HG03432 (cell line): Measurements from ENCODE around the gene ILK.

Source experiments
- ATAC-seq: cut with Tn5 transposase; IDR thresholded peaks from one replicate; pipeline ENCODE4 v1.9.1; 2021; ENCODE audit warnings: mild to moderate bottlenecking, moderate library complexity; ENCODE audit not compliant: unreplicated experiment

The ILK gene

DNA sequence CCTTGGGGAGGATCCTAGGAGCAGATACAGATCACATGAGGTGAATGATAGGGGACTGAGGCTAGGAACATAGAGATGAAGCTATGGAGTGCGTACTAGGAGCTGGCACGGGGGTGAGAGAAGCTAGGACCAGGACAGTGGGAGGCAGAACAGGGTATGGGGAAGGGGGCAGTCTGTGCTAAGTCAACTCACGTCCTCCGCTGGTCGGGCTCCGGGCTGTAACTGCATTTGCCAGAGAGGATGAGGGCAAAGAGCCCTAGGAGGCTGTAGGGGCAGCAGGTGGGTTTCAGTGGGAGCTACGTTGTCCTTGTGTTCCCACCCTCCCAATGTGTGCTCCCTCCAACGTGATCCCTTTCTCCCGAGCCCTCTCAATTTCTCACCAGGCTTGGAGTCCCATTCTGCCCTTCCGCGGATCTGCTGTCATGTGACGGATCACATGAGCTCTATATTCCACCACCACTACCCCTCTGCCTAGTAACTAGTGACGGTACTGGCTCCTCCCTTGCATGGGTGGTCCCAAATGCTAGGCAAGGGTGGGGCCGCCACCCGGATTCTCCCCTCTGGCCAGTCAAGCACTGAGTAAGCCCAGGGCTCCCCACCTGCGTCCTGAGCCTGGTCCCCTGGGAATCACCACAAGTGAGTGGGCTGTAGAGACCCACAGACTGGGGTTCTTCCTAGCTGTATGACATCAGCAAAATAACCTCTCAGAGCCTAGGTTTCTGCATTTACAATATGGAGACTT, 15.6 kb downstream of the ILK start, which contains the start of gene TPP1:
TSS of gene TPP1 (minus strand) at position 419 of the 742 bp plus-strand sequence. CDS start at position 397, 22 bp downstream.
- ATAC-seq, result peak; percentile 99

DNA sequence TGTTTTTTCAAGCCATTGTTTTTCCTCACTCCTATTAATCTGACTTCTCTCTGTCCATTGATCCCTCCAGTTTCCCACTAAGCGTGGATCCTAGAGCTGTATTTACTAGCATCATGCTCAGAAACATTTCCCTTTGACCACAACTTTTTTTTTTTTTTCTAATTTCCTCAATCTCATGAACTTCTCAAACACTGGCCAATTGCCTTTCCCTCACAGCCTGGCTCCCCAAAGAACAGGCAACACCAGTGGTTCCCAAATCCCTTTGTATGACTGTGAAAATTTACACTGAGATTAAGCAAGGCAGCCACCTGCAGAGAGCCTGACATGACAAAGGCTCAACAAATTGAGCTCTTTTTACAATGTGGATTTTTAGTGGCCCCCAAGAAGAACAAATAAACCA, 17.1 kb downstream of the ILK start:
- no peak for ATAC-seq

DNA sequence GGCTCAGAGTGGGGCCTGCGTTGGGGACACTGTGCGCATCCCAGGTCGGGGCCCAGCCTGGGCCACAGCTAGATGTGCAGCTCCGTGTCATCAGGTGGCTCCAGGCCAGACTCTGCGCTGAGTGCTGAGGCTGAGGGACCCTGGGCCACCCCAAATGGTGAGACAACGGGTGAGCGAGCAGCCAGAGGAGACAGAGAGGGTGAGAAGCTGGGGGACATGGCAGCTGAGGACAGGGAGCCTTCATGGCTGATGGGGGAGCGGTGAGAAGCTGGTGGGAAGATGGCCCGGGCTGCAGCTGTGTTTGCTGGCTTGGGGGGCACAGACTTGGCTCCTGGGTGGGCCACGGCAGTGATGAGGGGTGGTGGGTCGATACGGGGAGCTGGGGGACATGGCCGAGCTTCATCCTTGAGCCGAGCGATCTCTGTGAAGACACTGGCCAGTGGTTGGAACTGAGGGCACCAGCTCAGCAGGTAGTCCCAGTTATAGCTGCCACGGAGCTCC, 18.2 kb downstream of the ILK start:
- no peak for ATAC-seq

DNA sequence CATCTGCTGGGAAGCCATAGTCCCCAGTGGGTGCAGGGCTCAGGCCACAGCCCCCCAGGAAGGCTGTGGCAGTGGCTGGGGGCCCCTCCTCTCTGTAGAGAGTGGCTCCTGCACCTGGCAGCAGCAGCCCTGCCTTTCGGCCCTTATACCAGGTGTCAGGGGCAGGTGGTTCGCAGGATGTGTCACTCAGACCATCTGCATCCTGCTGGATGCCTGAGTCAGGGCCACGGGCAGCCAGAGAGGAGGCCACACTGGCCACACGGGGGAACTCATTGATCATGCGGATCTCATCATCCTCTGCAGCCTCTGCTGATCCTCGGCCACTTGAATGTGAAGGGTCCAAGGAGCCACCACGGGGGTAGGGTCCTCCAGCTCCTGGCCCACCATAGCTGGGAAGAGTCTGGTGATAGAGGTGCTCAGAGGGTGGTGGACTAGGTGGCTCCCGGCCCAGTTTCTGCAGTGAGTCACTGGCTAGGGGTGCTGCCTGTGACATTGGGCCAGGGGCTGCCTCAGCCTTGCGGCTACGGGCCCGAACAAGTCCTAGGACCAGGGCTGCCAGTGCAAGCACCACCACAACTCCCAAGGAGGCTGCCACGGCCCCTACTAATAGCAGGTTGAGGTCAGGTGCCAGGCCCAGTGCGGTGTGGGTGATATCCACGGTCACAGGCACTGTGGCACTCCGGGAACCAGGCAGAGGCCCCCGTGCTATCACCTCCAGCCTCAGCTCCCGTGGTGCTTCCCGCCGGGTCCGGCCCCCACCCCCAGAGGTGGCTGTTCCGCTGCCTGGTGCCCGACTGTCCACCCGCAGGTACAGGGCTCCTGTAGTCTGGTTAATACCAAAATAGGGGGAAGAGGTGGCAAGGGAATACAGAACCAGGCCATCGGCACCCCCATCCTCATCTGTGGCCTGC, 18.9 kb downstream of the ILK start:
- no peak for ATAC-seq

DNA sequence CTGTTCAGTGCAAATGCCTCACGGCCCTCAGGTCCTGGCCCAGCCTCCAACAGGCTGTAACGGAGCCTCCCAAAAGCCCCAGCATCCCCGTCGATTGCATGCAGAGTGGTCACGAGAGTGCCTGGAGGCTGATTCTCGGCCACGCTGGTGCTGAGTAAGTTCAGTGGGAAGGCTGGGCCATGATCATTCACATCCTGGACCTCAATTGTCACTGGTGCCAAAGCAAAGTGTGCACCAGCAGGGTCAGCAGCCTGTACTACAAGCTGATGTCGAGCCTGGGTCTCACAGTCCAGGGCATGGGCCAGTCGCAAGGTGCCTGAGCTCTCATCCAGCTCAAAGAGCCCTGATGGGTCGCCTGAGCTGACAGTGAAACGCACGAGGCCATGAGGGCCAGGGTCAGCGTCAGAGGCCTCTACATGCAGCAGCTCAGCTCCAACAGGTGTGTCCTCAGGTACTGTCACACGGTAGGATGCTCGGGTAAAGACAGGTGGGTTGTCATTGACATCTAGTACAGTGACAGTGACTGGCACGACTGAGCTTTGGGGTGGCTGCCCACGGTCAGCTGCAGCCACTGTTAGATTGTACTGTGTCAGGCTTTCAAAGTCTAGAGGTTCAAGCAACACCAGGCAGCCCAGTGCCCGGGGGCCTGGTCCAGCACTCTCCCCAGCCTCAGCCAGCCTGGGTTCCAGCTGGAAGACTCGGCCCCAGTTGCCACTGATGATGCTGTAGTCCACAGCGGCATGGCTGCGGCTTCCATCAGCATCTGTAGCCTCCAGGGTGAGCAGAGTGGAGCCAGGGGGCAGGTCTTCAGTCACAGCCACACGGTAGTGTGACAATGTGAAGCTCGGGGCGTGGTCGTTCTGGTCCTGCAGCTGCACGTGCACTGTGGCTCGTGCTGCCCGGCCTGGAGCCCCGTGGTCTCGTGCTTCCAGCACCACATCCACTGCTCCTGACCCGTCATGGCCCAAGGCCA, 20.1 kb downstream of the ILK start:
- ATAC-seq, result no peak

DNA sequence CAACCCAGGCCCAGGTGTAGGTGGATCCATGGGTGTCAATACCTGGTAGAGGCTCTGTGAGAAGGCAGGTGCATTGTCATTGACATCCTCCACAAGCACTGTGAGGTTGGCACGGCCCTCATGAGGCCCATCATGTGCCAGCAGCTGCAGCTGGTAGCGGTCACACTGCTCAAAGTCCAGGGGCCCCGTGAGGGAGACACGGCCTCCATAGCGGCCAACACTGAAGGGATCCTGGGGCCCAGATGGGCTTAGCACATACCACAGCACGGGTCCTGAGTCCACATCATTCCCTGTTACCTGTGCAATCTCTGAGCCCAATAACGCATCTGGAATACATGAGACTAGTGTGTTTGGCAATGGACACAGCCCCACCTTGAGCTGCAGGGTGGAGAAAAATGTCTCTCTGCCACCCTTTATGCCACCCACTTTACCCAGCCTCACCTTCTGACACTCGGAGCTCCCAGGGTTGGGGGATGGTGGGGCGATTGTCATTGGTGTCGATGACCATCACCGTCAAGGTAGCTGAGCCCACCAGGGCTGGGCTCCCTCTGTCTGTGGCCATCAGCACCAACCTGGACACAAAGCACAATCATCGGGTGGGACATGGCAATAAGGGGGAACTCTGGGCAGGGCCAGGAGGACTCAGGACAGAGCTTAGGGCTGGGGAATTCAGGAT, 21.7 kb downstream of the ILK start:
- ATAC-seq, result no peak

DNA sequence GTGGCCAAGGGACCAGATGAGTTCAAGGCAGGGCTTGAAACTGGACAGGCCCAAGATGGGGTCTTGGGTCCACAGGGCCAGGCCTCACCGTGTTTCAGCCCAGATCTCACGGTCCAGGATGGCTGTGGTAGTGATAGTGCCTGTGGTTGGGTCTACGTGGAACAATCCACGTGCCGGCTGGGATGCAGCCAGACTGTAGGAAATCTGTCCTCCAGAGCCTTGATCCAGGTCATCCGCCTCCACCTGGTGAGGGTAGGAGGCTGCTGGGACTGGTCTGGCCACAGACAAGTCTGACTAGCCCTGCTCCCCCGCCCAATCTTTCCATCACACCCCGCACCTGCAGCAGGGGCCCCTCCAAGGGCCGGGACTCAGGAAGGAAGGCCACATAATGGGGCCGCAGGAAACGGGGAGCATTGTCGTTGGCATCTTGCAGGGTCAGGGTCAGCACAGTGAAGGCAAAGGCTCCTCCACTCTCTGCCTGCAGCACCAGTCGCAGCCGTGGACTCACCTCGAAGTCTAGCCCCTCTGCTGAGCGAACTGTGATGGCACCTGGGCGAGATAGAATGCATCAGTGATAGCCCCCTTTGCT, 22.4 kb downstream of the ILK start:
- ATAC-seq, result no peak

DNA sequence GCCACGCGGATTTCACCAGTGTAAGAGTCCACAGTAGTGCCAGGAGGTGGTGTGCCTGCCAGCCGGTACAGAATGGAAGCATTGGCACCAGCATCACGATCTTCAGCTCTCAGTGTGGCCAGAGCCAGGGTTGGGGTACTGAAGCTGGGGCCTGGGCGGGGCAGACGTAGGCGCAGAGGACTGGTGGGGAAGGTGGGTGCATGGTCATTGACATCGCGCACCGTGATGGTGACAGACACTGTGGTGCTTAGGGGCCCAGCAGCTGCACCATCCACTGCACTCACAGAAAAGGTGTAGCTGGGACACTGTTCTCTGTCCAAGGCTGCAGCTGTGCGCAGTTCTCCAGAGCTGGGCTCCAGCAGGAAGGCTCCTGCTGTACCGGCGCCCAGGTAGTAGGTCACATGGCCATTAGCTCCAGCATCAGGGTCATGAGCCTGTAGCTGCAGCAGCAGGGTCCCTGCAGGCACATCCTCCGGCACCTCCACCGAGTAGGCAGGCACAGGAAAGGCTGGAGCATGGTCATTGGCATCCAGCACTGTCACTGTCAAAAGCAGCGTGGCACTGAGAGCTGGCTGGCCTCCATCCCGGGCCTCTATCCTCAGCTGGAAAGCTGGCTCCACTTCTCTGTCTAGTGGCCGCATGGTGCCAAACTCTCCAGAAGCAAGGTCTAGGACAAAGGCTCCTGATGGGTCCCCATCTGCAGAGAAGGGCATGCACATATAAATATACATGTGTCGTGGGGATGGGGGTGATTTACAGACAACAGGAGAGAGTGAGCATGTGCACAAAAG, 23.6 kb downstream of the ILK start:
- no peak for ATAC-seq

DNA sequence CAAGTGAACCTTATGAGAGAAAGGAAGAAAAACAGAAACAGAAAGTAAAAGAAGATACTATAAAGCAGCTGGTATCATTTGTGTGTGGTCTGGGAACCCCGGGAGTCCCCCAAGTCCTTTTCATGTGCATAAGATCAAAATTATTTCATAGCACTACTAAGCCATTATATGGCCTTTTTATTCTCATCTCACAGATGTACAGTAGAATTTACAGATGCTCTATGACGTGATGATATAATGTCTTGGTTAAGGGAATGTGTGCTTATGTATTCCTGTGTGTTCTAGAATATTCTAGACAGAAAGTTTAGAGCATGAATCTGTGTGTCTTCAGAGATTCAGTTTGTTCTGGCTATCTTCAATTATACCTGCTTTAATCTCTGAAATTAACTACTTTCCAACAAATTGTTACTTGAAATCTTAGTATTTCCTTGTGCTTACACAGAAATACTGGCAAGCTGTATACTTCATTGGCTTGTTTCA, 24.2 kb downstream of the ILK start:
- peak; percentile 80 for ATAC-seq

DNA sequence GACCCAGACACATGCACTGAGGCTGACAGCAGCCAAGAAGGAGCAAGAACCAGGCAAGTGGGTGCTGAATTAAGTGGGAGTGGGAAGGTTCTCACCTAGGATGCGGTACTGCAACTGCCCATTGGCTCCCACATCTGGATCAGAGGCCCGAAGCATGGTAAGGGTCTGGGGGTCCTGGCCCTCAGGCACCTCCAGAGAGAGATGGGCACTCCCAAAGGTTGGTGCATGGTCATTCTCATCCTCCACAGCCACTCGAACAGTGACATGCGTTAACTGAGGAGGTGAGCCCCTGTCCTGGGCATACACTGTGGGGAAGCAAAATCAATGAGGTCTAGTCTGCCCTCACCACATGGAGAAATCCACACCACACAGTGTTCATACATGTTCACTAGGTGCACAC, 25.0 kb downstream of the ILK start:
- ATAC-seq, result no peak

DNA sequence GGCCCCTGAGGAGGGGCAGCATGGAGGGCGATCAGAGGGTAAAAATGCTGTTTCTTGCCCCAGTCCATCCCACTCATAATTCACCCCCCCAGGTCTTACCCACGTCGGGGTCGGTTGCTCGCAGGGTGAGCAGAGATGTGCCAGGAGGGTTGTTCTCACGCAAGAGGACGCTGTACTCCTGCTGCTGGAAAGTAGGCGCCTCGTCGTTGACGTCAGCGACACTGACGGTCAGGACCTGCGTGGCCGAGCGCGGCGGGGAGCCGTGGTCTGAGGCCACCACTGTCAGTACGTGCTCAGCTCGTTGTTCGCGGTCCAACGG, 26.0 kb downstream of the ILK start:
- no peak for ATAC-seq

DNA sequence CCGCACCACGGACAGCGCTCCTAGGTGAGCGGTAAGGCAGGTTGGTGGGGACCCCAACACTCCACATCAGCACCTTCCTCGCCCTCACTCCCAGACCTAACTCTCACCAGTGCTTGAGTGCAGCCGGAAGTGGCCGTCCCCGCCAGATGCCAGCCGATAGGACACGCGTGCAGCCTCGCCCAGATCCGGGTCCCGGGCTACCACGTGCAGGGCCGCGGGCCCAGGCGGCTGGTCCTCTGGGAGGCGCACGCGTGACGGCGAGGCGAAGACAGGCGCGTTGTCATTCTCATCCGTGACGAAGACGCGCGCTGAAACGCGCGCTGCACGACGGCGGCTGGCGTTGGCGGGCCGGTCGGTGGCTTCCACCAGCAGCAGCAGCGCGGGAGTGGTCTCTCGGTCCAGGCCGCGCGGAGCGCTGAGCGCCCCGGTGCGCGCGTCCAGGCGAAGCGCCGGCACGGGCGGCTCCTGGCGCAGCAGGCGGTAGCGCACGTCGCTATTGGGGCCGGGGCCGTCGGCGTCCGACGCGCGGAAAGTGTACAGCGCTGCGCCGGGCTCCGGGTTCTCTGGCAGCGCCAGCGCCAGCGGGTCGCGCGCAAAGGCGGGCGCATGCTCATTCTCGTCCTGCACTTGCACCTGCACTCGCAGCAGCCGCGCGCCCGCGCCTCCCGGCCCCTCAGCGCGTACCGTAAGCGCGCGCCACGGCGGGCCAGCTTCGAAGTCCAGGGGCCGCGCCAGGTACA, 26.5 kb downstream of the ILK start:
- no peak for ATAC-seq

DNA sequence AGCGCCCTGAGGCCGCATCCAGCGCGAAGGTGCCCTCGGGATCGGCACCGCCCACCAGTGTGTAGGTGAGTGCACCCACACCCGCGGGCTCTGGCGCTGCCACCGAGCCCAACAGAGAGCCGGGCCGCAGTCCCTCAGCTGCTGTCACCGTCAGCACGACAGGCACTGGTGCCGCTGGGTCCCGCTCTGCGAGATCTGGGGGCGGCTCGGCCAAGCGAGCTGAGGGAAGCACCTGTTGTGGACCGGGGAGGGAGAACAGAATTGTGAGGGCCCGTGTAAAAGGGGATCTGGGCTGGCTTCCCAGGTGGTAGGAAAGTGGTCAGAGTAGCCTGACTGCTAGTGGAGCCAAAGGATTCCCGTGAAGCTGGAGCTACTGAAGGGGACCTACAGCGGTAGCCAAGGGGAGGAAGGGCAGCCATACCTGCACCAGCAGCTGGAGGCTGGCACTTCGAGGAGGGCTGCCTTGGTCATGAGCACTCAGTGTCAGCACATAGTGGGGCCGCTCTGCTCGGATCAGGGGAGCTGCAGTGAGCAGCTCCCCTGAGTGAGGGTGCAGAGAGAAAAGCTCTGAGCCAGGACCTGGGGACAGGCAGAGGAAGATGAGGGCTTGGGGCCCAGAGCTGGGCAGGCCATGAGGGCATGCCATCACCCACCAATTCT, 27.2 kb downstream of the ILK start:
- ATAC-seq, result no peak

DNA sequence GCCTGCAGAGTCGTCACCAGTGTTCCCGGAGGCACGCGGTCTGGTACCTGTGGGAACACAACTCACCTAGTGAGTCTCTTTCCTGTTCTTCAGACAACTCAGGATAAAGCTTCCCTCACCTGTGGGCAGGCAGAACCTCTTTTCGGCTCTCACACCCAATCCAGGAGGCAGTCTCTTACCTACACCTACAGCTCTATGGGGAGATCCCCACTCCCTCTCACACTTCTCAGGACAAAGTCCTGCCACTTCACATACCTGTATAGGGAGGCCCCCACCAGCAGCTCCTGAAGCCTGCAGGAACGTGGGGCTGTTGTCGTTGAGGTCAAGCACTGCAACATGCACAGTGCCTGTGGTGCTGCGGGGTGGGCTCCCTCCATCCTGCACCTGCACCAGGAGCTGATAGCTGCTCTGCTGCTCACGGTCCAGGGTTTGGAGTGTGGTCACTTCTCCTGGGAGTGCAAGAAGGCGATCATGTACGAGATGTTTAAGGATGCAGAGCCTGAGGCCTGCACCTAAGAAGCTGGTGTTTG, 27.9 kb downstream of the ILK start:
- ATAC-seq, result no peak

DNA sequence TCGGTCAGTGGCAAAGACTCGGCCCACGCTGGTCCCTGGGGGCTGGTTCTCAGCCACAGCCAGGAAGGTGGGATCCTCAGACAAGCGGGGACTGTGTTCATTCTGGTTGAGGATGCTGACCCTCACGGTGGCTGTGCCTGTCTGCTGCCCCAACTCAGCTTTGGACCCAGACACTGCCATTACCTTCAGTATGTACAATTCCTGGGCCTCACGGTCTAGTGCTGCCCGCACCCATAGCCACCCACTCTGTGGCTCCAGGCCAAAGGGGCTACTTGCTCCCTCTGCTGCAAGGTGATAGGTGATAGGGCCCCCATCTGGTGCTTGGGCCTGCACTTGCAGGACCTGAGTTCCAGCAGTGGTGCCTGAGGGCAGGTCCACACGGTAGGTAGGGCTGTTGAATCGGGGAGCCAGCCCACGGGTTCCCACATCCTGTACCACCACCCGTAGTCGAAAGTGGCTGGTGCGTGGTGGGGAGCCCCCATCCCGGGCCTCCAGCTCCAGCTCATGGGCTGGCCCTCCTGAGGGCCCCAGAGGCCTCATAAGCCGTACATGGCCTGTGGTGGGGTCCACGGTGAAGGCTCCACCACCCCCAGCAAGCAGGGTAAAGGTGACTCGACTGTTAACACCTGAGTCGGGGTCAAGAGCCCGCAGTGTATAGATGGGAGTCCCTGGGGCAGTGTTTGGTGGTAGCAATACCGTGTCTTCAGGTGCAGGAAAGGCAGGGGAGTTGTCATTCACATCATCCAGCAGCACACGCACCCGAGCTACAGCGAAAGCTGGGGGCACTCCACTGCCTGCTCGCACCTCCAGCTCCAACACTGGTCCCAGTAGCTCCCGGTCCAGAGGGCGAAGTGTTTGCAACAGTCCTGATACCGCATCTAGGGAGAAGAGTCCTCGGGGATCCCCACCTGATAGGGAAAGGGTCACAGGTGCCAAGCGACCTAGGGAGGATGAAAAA, 28.8 kb downstream of the ILK start:
- ATAC-seq, result no peak
